ENCODE data around the gene CTTN.

Gene CTTN

GRCh38 chr11:70405679-70406395 is 7.5 kb downstream of the CTTN start:
- no peak for TF ChIP-seq SIN3A (IDR thresholded peaks at IDR 0.05; ENCODE audit: borderline replicate concordance, insufficient read depth, low read length)
- TF ChIP-seq FOXP2 (optimal IDR thresholded peaks at IDR 0.05; ENCODE audit: borderline replicate concordance, extremely low read depth, extremely low read length, insufficient read depth), result no peak
- TF ChIP-seq POLR2AphosphoS5 (IDR thresholded peaks at IDR 0.05; ENCODE audit: low read depth, low read length), result no peak
- no peak for TF ChIP-seq REST (IDR thresholded peaks at IDR 0.05; ENCODE audit: insufficient read depth in 1 of 2, low read depth in 2 of 2, low read length in 2 of 2)
- no peak for TF ChIP-seq TAF1 (IDR thresholded peaks at IDR 0.05; ENCODE audit: borderline replicate concordance, insufficient read depth, low read length)

- no peak for TF ChIP-seq TAF1 (IDR thresholded peaks at IDR 0.05; ENCODE audit: borderline replicate concordance, insufficient read depth, low read length)
- TF ChIP-seq FOXP2 (optimal IDR thresholded peaks at IDR 0.05; ENCODE audit: borderline replicate concordance, extremely low read depth, extremely low read length, insufficient read depth), result no peak
- no peak for TF ChIP-seq POLR2AphosphoS5 (IDR thresholded peaks at IDR 0.05; ENCODE audit: low read depth, low read length)
- TF ChIP-seq REST (IDR thresholded peaks at IDR 0.05; ENCODE audit: insufficient read depth in 1 of 2, low read depth in 2 of 2, low read length in 2 of 2), result no peak
Measured at GRCh38 chr11:70407121-70407520, 8.8 kb downstream of the CTTN start.

- no peak for TF ChIP-seq POLR2AphosphoS5 (IDR thresholded peaks at IDR 0.05; ENCODE audit: low read depth, low read length)
- TF ChIP-seq TAF1 (IDR thresholded peaks at IDR 0.05; ENCODE audit: borderline replicate concordance, insufficient read depth, low read length), result no peak
- TF ChIP-seq SIN3A (IDR thresholded peaks at IDR 0.05; ENCODE audit: borderline replicate concordance, insufficient read depth, low read length), result no peak
- TF ChIP-seq FOXP2 (optimal IDR thresholded peaks at IDR 0.05; ENCODE audit: borderline replicate concordance, extremely low read depth, extremely low read length, insufficient read depth), result no peak
- TF ChIP-seq REST (IDR thresholded peaks at IDR 0.05; ENCODE audit: insufficient read depth in 1 of 2, low read depth in 2 of 2, low read length in 2 of 2), result no peak
Measured at GRCh38 chr11:70407814-70408213, 9.5 kb downstream of the CTTN start.

- TF ChIP-seq TAF1 (IDR thresholded peaks at IDR 0.05; ENCODE audit: borderline replicate concordance, insufficient read depth, low read length) (no peak), REST (IDR thresholded peaks at IDR 0.05; ENCODE audit: insufficient read depth in 1 of 2, low read depth in 2 of 2, low read length in 2 of 2) (no peak), SIN3A (IDR thresholded peaks at IDR 0.05; ENCODE audit: borderline replicate concordance, insufficient read depth, low read length) (no peak), POLR2AphosphoS5 (IDR thresholded peaks at IDR 0.05; ENCODE audit: low read depth, low read length) (no peak), FOXP2 (optimal IDR thresholded peaks at IDR 0.05; ENCODE audit: borderline replicate concordance, extremely low read depth, extremely low read length, insufficient read depth) (no peak)
Measured at GRCh38 chr11:70409437-70409836, 11.1 kb downstream of the CTTN start.
